ENCODE measurements around the gene BRSK1.

The BRSK1 gene

DNA sequence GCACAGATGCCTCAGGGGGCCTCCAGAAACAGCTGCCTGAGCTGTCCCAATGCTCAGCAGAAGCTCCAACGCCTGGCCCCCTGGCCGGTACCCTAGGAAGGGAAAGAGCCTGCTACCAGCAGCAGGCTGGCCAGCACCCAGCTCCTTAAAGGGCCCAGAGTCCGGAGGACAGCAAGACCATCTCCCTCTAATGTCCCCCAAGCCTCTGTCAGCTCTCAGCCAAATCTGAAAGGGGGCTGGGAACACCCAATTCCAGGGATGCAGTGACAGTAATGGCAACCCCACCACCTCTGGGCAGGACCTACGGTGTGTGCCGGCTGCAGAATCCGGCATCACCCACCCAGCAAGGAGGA is 29.2 kb upstream of the BRSK1 start:
- Histone ChIP-seq H3K27ac (ENCODE audit: low read length) (no peak overlapping the region), H3K4me1 (ENCODE audit: control insufficient read depth, insufficient read depth, low read length) (peaks cover 4% of the 10 kb centered on the region), H3K4me3 (ENCODE audit: low read length) (no peak overlapping the region), H3K9me3 (ENCODE audit: control insufficient read depth, insufficient read depth, low read length) (no peaks in the 10 kb centered on the region), H3K27me3 (ENCODE audit: control insufficient read depth, insufficient read depth, low read length) (no peaks in the 10 kb centered on the region), H3K36me3 (ENCODE audit: control insufficient read depth, insufficient read depth, low read length) (no peaks in the 10 kb centered on the region; the same call in 1 of the 2 replicates)
- no peak for DNase-seq (ENCODE audit: low read depth, low spot score)
- WGBS (ENCODE audit: insufficient coverage, insufficient read length), result no CpG with 5 or more reads among the region's 6 CpGs

DNA sequence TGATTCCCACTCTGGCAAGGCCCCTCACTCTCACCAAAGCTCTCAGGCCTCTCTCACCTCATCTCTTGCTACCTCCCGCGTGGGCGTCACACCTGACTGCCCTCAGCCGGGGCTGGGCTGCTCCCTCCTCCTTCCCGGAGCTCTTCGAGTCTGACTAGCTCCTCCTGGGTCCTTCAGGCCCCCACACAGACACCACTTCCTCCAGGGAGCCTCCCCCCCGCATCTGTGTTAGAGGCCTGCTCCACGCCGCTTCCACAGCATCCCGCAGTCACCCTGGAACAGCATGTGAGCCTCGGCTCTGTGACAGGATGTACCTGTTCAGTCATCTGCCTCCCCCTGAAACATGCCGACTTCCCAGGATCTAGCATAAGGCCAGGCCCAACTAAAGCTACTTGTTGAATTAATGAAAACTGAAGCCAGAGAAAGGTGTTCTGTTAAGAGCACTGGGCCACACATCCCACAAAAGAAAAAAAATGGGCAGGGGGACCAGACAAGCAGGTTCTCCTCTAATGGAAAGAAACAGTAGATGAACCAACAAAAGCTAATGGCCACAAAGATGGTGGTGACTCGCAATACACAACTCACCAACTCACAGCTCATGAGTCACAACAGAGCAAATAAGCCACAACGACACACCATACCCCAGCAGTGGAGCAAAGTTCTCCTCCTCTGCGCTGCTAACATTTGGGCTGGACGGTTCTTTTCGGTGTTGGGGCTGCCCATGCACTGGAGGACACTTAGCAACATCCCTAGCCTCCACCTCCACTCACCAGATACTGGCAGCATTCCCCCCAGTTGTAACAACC is 28.0 kb upstream of the BRSK1 start:
- no peaks in the 10 kb centered on the region; the same call in 1 of the 2 replicates for H3K36me3 ChIP-seq (ENCODE audit: control insufficient read depth, insufficient read depth, low read length)
- H3K27ac ChIP-seq (ENCODE audit: low read length), result no peak overlapping the region
- H3K4me3 ChIP-seq (ENCODE audit: low read length), result no peak overlapping the region
- H3K9me3 ChIP-seq (ENCODE audit: control insufficient read depth, insufficient read depth, low read length), result no peaks in the 10 kb centered on the region
- no peak for DNase-seq (ENCODE audit: low read depth, low spot score)
- no CpG with 5 or more reads among the region's 17 CpGs for WGBS (ENCODE audit: insufficient coverage, insufficient read length)
- peaks cover 4% of the 10 kb centered on the region for H3K4me1 ChIP-seq (ENCODE audit: control insufficient read depth, insufficient read depth, low read length)
- no peaks in the 10 kb centered on the region for H3K27me3 ChIP-seq (ENCODE audit: control insufficient read depth, insufficient read depth, low read length)

DNA sequence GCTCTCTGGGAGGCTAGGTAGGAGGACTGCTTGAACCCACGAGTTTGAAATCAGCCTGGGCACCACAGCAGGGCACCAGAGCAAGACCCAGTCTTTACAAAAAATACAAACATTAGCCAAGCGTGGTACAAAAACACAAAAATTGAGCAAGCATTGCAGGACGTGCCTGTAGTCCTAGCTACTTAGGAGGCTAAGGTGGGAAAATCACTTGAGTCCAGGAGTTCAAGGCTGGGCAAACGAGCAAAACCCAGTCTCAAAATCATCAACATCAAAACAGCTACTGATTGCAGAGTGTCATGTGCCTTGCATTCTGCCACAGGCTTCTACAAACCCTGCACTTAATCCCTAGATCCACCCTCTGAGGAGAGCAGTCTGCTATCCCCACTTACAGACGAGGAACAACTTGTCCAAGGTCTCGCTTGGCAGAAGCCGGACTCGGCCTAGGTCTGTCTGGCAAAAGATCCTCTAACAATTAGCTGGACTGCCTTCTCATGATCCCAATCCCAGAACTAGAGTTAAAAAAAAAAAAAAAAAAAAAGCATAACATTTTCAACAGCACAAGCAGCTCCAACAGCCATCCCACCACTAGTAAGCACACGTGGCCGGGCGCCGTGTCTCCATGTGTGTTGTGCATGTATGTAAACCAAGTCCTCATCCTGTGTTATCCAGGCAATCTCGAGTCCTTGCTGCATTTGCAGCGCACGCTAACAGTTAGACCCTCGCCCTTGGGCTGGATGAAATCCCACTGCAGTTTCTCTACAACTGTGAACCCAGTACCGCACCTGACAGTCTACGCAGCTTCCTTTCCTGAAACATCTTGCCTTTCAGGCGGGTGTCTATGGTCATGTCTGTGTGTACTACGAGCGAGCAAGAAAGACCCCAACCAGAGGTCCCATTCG is 27.0 kb upstream of the BRSK1 start:
- H3K27me3 ChIP-seq (ENCODE audit: control insufficient read depth, insufficient read depth, low read length), result no peaks in the 10 kb centered on the region
- no CpG with 5 or more reads among the region's 22 CpGs for WGBS (ENCODE audit: insufficient coverage, insufficient read length)
- peaks cover 4% of the 10 kb centered on the region for H3K4me1 ChIP-seq (ENCODE audit: control insufficient read depth, insufficient read depth, low read length)
- H3K9me3 ChIP-seq (ENCODE audit: control insufficient read depth, insufficient read depth, low read length), result no peaks in the 10 kb centered on the region
- no peaks in the 10 kb centered on the region; the same call in 1 of the 2 replicates for H3K36me3 ChIP-seq (ENCODE audit: control insufficient read depth, insufficient read depth, low read length)
- H3K27ac ChIP-seq (ENCODE audit: low read length), result no peak overlapping the region
- no peak for DNase-seq (ENCODE audit: low read depth, low spot score)
- H3K4me3 ChIP-seq (ENCODE audit: low read length), result no peak overlapping the region

DNA sequence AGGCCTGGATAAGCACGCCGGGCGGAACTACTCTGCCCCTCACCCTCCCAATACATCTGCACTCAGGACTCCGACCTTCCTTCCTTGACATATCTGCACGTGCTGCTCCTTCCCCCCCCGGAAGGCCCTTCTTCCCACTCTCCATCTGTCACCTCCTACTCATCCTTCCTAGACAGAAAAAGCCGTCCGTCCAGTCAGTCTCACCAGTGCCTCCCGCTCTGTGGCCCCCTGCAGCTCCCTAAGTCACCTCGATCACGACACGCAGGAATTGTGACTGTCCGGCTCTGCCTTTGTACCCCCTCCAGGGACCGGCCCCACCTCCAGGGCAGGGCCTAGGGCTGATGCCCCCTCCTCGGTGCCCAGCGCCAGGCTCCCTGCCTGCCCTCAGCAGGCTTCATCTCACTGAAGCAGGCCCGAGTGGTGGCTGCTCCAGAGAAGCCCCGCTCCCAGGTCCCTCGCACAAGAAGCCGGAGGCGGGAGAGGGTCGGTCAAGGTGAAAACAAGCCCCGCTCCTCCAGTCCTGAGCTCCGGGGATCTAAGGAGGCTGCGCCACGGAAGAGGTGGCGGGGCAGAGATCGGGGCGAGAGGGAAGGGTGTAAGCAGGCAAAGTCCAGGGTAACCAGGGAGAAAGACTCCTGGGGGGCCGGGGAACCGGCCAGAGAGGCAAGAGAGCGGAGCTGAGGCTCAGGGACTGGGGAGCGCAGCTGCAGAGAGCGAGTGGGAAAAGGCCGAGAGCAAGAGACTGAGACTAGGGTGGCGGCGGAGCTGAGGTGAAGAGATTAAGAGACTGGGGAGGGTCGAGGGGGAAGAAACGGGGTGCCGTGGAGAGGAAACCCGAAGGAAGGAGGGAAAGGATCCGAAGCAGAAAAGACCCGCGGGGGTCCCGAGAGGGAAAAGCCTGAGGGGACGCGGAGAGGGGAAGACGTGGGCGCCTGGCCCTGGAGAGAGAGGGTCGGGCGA is 26.1 kb upstream of the BRSK1 start:
- no CpG with 5 or more reads among the region's 51 CpGs for WGBS (ENCODE audit: insufficient coverage, insufficient read length)
- H3K27ac ChIP-seq (ENCODE audit: low read length), result no peak overlapping the region

DNA sequence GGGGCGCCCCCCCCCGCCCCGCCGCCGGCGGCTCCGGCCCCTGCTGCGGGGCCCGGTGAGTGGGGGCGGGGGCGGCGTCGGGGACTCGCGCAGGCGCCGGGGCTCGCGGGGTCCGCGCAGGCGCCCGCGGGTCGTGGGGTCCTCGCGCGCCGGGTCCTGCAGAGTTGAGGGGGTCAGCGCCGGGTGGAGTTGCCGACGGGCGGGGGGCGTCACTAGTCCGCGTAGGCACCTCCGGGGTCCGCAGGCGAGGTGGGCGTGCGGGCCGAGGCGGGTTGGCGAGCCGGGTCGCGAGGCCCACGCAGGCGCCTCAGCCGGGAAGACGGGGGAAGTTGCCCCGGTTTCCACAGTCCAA is 25.3 kb upstream of the BRSK1 start:
- no CpG with 5 or more reads among the region's 53 CpGs for WGBS (ENCODE audit: insufficient coverage, insufficient read length)
- Histone ChIP-seq H3K4me3 (ENCODE audit: low read length) (peak overlapping the region; percentile 97), H3K36me3 (ENCODE audit: control insufficient read depth, insufficient read depth, low read length) (no peaks in the 10 kb centered on the region; the same call in 1 of the 2 replicates), H3K4me1 (ENCODE audit: control insufficient read depth, insufficient read depth, low read length) (peaks cover 4% of the 10 kb centered on the region), H3K27me3 (ENCODE audit: control insufficient read depth, insufficient read depth, low read length) (no peaks in the 10 kb centered on the region), H3K27ac (ENCODE audit: low read length) (no peak overlapping the region), H3K9me3 (ENCODE audit: control insufficient read depth, insufficient read depth, low read length) (no peaks in the 10 kb centered on the region)
- DNase-seq (ENCODE audit: low read depth, low spot score), result no peak

More for the DNA sequence above, 26.1 kb upstream of the BRSK1 start:
- Histone ChIP-seq H3K9me3 (ENCODE audit: control insufficient read depth, insufficient read depth, low read length) (no peaks in the 10 kb centered on the region), H3K27me3 (ENCODE audit: control insufficient read depth, insufficient read depth, low read length) (no peaks in the 10 kb centered on the region), H3K4me3 (ENCODE audit: low read length) (peak overlapping the region; percentile 97), H3K36me3 (ENCODE audit: control insufficient read depth, insufficient read depth, low read length) (no peaks in the 10 kb centered on the region; the same call in 1 of the 2 replicates), H3K4me1 (ENCODE audit: control insufficient read depth, insufficient read depth, low read length) (peaks cover 4% of the 10 kb centered on the region)
- DNase-seq (ENCODE audit: low read depth, low spot score), result no peak

DNA sequence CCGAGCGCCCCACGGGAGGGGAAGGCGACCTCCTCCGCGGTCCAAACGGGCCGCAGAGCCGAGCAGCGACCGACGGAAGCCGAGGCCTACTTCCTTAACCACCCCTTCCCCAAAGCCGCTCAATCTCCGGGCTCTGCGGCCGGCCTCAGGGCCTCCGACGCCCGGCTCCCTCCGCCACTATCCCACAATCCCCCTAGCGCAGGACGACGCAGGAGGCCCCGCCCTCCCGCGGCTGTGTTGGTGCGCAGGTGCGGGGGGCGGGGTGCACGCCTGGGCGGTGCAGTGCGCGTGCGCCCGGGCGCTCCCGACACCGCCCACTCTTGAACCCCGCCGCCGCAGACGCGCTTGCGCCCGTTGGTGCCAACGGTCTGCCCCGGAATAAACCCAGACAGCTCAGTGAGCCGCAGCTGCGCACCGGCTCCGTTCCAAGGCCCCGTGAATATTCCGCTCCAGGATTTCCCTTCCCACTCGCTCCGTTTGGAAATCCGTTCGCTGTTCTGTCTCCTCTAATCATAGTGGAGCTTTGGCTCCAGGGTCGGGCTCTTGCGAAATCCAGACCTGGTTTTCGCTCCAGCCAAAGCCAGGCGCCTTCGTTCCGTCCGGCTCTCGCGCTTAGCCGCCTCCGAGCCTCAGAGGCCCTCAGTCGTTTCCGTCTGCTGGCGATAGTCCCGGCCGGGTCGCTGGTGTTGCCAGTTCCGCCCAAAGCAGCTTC is 24.8 kb upstream of the BRSK1 start, which contains the start of gene PPP6R1:
Gene PPP6R1, minus strand, starts transcription at position 190 of the 712 bp plus-strand sequence. CDS start 11,914 bp downstream, outside the sequence.
- H3K27me3 ChIP-seq (ENCODE audit: control insufficient read depth, insufficient read depth, low read length), result no peaks in the 10 kb centered on the region
- peak within 1 kb of the TSS; percentile 8 for H3K27ac ChIP-seq (ENCODE audit: low read length)
- H3K4me3 ChIP-seq (ENCODE audit: low read length), result peak within 1 kb of the TSS; percentile 97
- WGBS (ENCODE audit: insufficient coverage, insufficient read length), result no CpG with 5 or more reads among the region's 76 CpGs
- H3K4me1 ChIP-seq (ENCODE audit: control insufficient read depth, insufficient read depth, low read length), result peaks cover 4% of the 10 kb centered on the region
- no peaks in the 10 kb centered on the region for H3K9me3 ChIP-seq (ENCODE audit: control insufficient read depth, insufficient read depth, low read length)
- DNase-seq (ENCODE audit: low read depth, low spot score), result peak; percentile 85
- no peaks in the 10 kb centered on the region; the same call in 1 of the 2 replicates for H3K36me3 ChIP-seq (ENCODE audit: control insufficient read depth, insufficient read depth, low read length)

DNA sequence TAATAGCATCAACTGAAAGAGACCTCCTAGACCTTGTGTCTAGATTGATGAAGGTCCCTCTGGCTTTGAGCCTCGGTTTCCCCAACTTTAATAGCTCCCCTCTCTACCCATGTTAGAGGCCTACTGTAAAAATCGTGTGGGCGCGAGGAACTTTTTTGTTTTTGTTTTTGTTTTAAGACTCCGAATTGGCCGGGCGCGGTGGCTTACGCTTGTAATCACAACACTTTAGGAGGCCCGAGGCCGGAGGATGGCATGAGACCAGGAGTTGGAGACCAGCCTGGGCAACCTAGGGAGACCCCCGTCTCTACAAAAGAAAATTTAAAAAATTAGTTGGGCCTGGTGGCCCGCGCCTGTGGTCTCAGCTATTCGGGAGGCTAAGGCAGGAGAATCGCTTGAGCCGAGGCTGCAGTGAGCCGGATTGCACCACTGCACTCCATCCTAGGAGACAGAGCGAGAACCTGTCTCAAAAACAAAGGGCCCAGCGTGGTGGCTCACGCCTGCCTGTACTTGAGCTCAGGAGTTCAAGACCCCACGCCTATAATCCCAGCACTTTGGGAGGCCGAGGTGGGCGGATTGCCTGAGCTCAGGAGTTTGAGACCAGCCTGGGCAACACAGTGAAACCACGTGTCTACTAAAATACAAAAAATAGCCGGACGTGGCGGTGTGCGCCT is 24.1 kb upstream of the BRSK1 start:
- Histone ChIP-seq H3K9me3 (ENCODE audit: control insufficient read depth, insufficient read depth, low read length) (no peaks in the 10 kb centered on the region), H3K27me3 (ENCODE audit: control insufficient read depth, insufficient read depth, low read length) (no peaks in the 10 kb centered on the region), H3K4me3 (ENCODE audit: low read length) (peak overlapping the region; percentile 97; the same call in 1 of the 2 replicates), H3K4me1 (ENCODE audit: control insufficient read depth, insufficient read depth, low read length) (peaks cover 4% of the 10 kb centered on the region), H3K36me3 (ENCODE audit: control insufficient read depth, insufficient read depth, low read length) (no peaks in the 10 kb centered on the region; the same call in 1 of the 2 replicates), H3K27ac (ENCODE audit: low read length) (peak overlapping the region; percentile 8)
- WGBS (ENCODE audit: insufficient coverage, insufficient read length), result no CpG with 5 or more reads among the region's 29 CpGs
- no peak for DNase-seq (ENCODE audit: low read depth, low spot score)

DNA sequence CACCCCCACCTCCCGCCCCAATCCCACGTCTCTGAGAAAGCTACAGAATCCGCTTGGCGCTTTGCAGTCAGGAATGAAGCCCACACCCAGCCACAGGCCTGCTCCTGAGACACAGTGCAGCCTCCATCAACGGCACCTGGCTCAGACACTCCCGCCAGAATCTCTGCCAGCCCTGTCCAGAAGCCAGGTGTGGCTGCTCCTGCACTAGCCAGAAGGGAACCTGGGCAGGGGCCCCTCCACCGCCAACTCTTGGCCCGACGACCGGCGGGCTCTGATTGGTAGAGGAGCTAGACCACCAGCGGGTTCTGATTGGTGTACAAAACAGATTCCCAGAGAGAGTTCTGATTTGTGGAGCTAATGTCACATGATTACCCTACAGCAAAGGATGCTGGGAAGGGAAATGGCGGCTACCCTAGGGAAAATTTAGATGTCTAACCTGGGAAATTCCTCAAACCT is 22.1 kb upstream of the BRSK1 start:
- Histone ChIP-seq H3K36me3 (ENCODE audit: control insufficient read depth, insufficient read depth, low read length) (no peaks in the 10 kb centered on the region; the same call in 1 of the 2 replicates), H3K4me3 (ENCODE audit: low read length) (no peak overlapping the region), H3K27ac (ENCODE audit: low read length) (no peak overlapping the region), H3K4me1 (ENCODE audit: control insufficient read depth, insufficient read depth, low read length) (0 out of 2 replicates have a peak, but pooled peaks cover 3% of the 10 kb centered on the region), H3K27me3 (ENCODE audit: control insufficient read depth, insufficient read depth, low read length) (no peaks in the 10 kb centered on the region), H3K9me3 (ENCODE audit: control insufficient read depth, insufficient read depth, low read length) (no peaks in the 10 kb centered on the region)
- no CpG with 5 or more reads among the region's 13 CpGs for WGBS (ENCODE audit: insufficient coverage, insufficient read length)
- no peak for DNase-seq (ENCODE audit: low read depth, low spot score)

DNA sequence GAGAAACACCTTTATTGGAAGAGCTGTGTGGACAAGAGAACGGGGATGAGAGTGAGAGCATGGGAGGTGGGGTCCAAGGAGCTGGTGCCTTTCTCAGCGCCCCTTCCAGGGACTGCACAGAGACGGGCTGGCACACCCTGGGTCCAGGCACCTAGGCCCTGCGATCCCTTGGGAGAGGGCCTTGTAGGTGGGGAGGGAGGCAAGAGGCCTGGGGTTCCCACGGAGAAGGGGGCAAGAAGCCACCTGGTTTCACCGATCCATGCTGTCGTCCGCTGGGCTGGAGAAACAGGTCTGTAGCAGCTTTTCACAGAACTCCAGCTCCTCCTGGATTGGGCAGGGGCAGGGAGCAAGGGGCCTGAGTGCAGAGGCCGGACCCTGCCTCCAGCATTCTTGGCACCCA is 21.4 kb upstream of the BRSK1 start:
- no peak overlapping the region for H3K4me3 ChIP-seq (ENCODE audit: low read length)
- no peaks in the 10 kb centered on the region for H3K27me3 ChIP-seq (ENCODE audit: control insufficient read depth, insufficient read depth, low read length)
- no peak for DNase-seq (ENCODE audit: low read depth, low spot score)
- 0 out of 2 replicates have a peak, but pooled peaks cover 3% of the 10 kb centered on the region for H3K4me1 ChIP-seq (ENCODE audit: control insufficient read depth, insufficient read depth, low read length)
- no peaks in the 10 kb centered on the region; the same call in 1 of the 2 replicates for H3K36me3 ChIP-seq (ENCODE audit: control insufficient read depth, insufficient read depth, low read length)
- H3K9me3 ChIP-seq (ENCODE audit: control insufficient read depth, insufficient read depth, low read length), result no peaks in the 10 kb centered on the region
- no peak overlapping the region for H3K27ac ChIP-seq (ENCODE audit: low read length)
- WGBS (ENCODE audit: insufficient coverage, insufficient read length), result no CpG with 5 or more reads among the region's 9 CpGs

Measured in iPS DF 6.9 (cell line).